Retinal pigment epithelial cell (primary cell): ENCODE data around the gene RALA.

Experiments used
- DNase-seq: peaks from one replicate; pipeline ENCODE4 v3.0.0-alpha.2; 2010; ENCODE audit warnings: low read depth
- H3K4me3 ChIP-seq: 2 replicates; pipeline ENCODE4 v1.5.1; 2011; ENCODE audit warnings: mild to moderate bottlenecking, low read length, control low read depth, moderate library complexity
- TF ChIP-seq, protein P1 (sequence below): conservative IDR thresholded peaks from 2 replicates; pipeline ENCODE4 v1.5.1; 2011; ENCODE audit warnings: low read depth, low read length, control low read depth, inconsistent platforms

Gene RALA

DNA sequence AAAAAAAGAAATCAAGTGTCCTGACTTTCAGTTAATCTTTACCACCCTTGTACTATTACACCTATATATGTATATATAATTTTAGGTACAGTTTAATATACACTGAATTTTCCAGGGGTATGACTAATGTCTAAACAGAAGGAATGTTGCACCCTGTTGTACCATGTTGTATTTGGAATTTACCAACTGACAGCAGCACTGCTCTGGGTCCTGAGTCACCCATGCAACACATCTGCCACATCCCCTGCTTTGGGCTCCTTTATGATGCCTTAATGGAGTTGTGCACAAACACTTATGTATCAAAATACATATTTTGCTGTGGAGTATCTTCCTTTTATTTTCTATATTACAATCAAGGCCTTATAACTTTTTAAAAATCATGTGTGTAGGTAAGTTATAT, 36.0 kb upstream of the RALA start:
- no peak for DNase-seq
- TF ChIP-seq, protein P1, sequence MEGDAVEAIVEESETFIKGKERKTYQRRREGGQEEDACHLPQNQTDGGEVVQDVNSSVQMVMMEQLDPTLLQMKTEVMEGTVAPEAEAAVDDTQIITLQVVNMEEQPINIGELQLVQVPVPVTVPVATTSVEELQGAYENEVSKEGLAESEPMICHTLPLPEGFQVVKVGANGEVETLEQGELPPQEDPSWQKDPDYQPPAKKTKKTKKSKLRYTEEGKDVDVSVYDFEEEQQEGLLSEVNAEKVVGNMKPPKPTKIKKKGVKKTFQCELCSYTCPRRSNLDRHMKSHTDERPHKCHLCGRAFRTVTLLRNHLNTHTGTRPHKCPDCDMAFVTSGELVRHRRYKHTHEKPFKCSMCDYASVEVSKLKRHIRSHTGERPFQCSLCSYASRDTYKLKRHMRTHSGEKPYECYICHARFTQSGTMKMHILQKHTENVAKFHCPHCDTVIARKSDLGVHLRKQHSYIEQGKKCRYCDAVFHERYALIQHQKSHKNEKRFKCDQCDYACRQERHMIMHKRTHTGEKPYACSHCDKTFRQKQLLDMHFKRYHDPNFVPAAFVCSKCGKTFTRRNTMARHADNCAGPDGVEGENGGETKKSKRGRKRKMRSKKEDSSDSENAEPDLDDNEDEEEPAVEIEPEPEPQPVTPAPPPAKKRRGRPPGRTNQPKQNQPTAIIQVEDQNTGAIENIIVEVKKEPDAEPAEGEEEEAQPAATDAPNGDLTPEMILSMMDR = no peak
- H3K4me3 ChIP-seq = no peak overlapping the region

DNA sequence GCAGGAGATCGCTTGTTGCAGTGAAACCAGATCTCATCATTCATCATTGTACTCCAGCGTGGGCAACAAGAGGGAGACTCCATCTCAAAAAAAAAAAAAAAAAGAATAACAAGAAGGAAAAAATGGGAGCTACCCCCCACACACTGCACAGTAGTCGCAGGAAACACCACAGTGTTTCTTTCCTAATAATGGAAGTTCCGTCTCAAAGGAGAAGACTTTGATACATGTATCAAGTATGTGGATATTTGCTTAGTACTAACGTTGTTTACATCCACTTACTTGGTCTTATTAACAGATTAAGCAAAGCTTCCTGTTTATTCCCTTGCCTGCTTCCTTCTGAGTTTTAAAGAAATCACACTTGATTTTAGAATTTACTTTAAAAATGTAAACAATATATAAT, 35.0 kb upstream of the RALA start:
- TF ChIP-seq, protein P1 = no peak
- DNase-seq = no peak
- H3K4me3 ChIP-seq = no peak overlapping the region

DNA sequence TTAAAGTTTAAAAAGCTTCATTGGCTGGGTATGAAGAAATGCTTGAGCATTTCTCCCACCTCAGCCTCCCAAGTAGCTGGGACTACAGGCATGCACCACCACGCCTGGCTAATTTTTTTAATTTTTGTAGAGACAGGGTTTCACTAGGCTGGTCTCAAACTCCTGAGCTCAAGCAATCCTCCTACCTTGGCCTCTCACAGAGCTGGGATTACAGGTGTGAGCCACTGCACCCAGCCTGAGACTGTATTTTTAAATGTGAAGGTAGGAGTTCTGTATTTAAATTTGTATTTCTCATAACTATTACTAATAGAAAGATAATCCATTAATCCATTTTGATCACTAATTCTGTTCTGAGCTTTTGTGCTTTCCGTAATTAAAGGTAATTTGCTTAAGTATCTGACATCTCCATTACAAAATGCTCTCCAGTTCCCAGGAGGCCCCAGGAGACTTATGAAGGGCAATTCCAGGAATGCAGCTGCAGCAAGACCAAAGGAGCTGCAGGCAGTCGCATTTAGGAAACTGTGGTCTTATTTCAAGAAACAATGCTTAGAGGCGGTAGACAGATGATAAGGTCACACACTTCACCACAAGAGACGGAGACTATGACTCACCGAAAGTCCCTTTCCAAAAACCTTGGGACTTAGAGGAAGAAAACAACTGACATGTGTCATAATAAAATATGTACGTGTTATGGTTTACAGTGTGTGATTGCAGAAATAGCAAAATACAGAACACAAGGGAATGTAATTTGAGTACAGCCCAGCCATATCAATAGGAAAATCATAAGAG, 33.9 kb upstream of the RALA start:
- TF ChIP-seq, protein P1 = no peak
- DNase-seq = peak; percentile 95
- H3K4me3 ChIP-seq = no peak overlapping the region

DNA sequence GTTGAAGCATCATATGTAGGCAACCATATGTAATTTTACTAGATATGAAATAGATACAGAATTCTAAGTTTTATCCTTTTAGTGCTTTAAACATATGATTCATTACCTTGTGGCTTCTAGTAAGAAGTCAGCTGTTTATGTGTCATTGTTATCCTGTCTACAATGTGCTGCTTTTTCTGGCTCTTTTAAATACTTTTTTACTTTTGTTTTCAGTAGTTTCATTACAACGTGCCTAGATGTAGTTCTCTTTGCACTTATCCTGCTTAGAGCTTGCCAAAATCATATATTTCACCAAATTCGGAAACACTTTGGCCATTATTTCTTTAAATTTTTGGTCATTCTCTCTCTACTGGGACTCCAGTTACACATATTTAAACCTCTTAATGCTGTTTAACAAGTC, 30.8 kb upstream of the RALA start:
- TF ChIP-seq, protein P1 = no peak
- H3K4me3 ChIP-seq = no peak overlapping the region
- DNase-seq = peak; percentile 74

DNA sequence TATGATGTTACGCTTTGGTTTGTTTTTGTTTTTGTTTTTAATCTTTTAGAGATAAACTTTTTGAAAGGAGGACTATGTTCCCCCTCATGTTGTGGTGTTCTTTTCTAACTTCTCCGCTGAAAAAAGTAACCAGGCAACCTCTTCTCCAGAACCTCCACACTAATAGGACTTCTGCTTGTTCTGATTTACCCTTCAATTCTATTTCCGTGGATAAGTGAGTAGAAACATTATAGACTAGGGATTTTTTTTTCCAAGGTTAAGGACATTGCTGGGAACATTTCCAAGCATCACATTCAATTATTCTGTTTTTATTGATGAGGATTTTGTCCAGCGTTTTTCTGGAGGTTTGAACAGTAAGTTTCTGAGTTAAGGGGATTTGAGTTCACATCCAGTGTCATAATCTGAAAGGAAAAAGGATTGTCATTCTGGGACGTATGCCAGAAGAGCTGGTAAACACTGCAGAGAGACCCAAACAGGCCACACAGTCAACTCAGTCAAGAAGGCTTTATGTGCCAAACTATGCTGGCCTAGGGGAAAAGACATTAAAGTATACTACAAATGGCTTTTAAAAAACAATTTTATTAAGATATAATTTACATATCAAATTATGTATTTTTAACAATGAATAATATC, 28.3 kb upstream of the RALA start:
- no peak overlapping the region for H3K4me3 ChIP-seq
- DNase-seq = peak; percentile 98
- TF ChIP-seq, protein P1 = no peak

DNA sequence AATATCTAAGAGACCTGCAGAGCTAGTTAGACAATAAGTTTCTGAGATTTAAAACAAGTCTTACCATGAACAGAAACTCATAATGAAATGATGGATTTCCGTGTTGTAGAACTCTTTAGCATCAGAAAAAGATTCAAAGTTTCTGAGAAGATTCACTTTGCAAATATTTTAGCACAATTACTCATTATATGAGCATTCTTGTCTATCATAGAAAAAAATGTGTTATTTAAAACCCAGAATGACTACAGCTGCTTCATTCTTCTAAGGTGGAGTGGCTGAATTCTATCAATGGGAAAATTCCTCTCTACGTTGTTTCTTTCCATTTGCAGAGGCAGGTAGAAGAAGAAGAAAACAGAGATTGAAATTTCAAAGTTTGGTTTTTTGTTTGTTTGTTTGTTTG, 21.0 kb upstream of the RALA start:
- no peak for DNase-seq
- TF ChIP-seq, protein P1 = no peak
- no peak overlapping the region for H3K4me3 ChIP-seq

DNA sequence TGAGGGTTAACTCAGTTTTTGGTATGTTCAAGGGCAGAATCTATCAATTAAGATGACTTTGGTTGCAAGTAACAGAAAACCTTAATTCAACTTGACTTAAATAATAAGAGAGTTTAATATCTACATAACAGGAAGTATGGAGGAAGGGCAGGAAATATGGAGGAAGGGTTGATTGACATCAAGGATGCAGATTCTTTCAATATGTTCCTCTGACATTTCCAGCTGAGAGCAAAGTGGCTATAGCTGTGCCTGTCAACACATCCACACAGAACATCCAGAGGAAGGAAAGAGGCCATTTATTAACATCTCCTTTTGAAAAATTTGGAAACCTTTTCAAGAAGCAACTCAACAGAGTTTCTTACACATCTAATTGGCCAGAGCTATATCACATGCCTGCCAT, 19.4 kb upstream of the RALA start:
- TF ChIP-seq, protein P1 = no peak
- H3K4me3 ChIP-seq = no peak overlapping the region
- no peak for DNase-seq
